ENCODE results near the gene ENG. TPM values are rescaled to one million over a fixed set of nuclear protein-coding genes. Genes with fewer than 3 reads are reported as not detected.

Gene ENG
- total RNA-seq, 4 donors from 2014 or later: 14.0 to 256 (median 50.3) TPM

- intact Hi-C loops (cut with DNase I; ENCODE audit: low total_unique reads): no loop called here
- TF ChIP-seq POLR2A (IDR thresholded peaks at IDR 0.05) (no peak), CTCF (IDR thresholded peaks at IDR 0.05) (no peak)
- DNase-seq: no peak
These were observed 910 bp downstream of the ENG start for GRCh38 chr9:127853312-127854183.

GRCh38 chr9:127852829-127853228 is 1.6 kb downstream of the ENG start:
- TF ChIP-seq CTCF (IDR thresholded peaks at IDR 0.05) (no peak), POLR2A (IDR thresholded peaks at IDR 0.05) (no peak)
- H3K27ac ChIP-seq: peak overlapping the region; percentile 82 to 89

More at GRCh38 chr9:127853312-127854183, 910 bp downstream of the ENG start:
- no peaks in the 10 kb centered on the region for H3K9me3 ChIP-seq
- H3K27ac ChIP-seq: peak overlapping the region; percentile 82 to 89
- no peaks in the 10 kb centered on the region for H3K27me3 ChIP-seq
- no peaks in the 10 kb centered on the region for H3K36me3 ChIP-seq
- peak overlapping the region; percentile 64 to 67 for H3K4me3 ChIP-seq
- H3K4me1 ChIP-seq: peaks cover 0 to 9% of the 10 kb centered on the region in 2 donors

DNA sequence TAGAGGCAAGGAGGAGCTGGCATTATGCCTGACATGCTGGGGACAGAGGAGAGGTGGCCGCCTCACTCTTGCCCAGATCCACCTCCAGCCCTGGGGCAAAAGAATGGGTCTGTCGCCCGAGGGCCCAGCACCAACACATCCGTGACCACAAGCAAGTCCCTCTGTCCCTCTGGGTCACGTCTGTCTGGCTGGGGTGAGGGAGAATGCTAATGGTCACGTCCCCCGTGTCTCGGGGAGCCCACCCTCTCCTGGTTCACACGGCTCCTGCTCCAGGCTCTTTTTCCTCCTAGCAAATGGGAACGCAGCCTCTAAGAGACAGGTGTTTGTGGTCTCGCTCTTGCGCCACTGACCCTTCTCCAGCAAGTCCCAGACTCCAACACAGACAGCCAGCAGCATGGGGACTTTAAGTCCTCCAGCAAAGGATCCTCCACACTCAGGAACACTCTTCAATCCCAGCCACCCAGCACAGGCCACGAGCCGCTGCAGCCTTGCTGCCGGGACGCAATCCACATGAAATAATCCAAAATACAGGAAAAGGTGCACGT is 4.1 kb downstream of the ENG start:
- DNase-seq: no peak
- Histone ChIP-seq H3K4me1 (peaks cover 0 to 13% of the 10 kb centered on the region in 2 donors), H3K27me3 (no peaks in the 10 kb centered on the region), H3K9me3 (no peaks in the 10 kb centered on the region), H3K36me3 (no peaks in the 10 kb centered on the region), H3K27ac (peak overlapping the region in 1 of 2 donors; percentile 89), H3K4me3 (no peak overlapping the region)
- intact Hi-C loops (cut with DNase I; ENCODE audit: low total_unique reads): no loop called here
- TF ChIP-seq POLR2A (IDR thresholded peaks at IDR 0.05) (no peak), CTCF (IDR thresholded peaks at IDR 0.05) (no peak)

More at GRCh38 chr9:127852829-127853228, 1.6 kb downstream of the ENG start:
- peak overlapping the region; percentile 64 to 67 for H3K4me3 ChIP-seq
- no peaks in the 10 kb centered on the region for H3K27me3 ChIP-seq
- H3K36me3 ChIP-seq: no peaks in the 10 kb centered on the region
- intact Hi-C loops (cut with DNase I; ENCODE audit: low total_unique reads): no loop called here
- no peak for DNase-seq
- peaks cover 0 to 9% of the 10 kb centered on the region in 2 donors for H3K4me1 ChIP-seq
- H3K9me3 ChIP-seq: no peaks in the 10 kb centered on the region

- Histone ChIP-seq H3K4me1 (peaks cover 0 to 8% of the 10 kb centered on the region in 2 donors), H3K27me3 (no peaks in the 10 kb centered on the region), H3K9me3 (no peaks in the 10 kb centered on the region), H3K36me3 (no peaks in the 10 kb centered on the region), H3K27ac (peak overlapping the region in 1 of 2 donors; percentile 89), H3K4me3 (no peak overlapping the region)
- intact Hi-C loops (cut with DNase I; ENCODE audit: low total_unique reads): no loop called here
- TF ChIP-seq POLR2A (IDR thresholded peaks at IDR 0.05) (no peak), CTCF (IDR thresholded peaks at IDR 0.05) (no peak)
- DNase-seq: no peak
These were observed 5.5 kb downstream of the ENG start for GRCh38 chr9:127848756-127849504.
